ENCODE results near the gene GABBR2.

DNA sequence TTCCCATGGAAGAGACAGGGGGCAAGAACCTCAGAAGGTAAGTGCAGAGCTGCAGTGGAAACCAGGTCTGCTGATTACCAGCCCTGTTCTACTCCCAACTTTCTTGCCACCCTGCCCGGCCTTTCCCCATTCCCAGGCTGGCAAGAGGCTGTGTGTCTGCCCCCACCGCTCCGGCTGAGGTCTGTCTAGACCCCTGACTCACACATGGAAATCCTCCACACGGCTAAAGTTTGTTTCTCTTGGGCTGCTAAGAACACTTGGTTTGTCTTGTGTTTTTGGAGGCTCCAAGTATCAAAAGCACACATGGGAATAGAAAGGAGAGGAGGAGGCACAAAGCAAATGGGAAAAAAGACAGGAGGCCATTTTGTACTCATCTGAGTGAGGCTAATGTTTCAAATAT is 168.3 kb downstream of the GABBR2 start:
- TF ChIP-seq POLR2A (IDR thresholded peaks at IDR 0.05; ENCODE audit: low read depth, low read length) (no peak), POLR2AphosphoS5 (IDR thresholded peaks at IDR 0.05; ENCODE audit: low read depth, low read length) (no peak)

All from GM12892 (cell line).